ENCODE measurements around the gene EHD4. TPM values are rescaled to one million over a fixed set of nuclear protein-coding genes. Genes with fewer than 3 reads are reported as not detected.

EHD4 gene
- total and polyA plus RNA-seq, 12 donors, result 23.4 to 62.7 (median 43.2) TPM

- H3K4me1 ChIP-seq, result peaks cover 0 to 9% (median 0%) of the 10 kb centered on the region in 9 donors
- intact Hi-C loops (cut with DNase I), result loop anchor here in 2 of 10 donors (10.0 kb wide), 1 partner anchor 139 kb away; no protein-coding TSS in a partner anchor
- ATAC-seq, result no peak
- H3K36me3 ChIP-seq, result no peaks in the 10 kb centered on the region
- TF ChIP-seq CTCF (IDR thresholded peaks at IDR 0.05), result no peak
- no peaks in the 10 kb centered on the region for H3K9me3 ChIP-seq
- H3K27me3 ChIP-seq, result peaks cover 0 to 2% (median 0%) of the 10 kb centered on the region in 7 donors
- 96 to 98% methylated on average over 7 of the region's 7 CpGs for WGBS, 2 donors
- no peak for DNase-seq
- no peak overlapping the region for H3K27ac ChIP-seq
- no peak overlapping the region for H3K4me3 ChIP-seq
Observed at GRCh38 chr15:41995476-41995855, 23.1 kb upstream of the EHD4 start.

GRCh38 chr15:41994772-41995475 is 22.6 kb upstream of the EHD4 start:
- Histone ChIP-seq H3K4me3 (no peak overlapping the region), H3K27me3 (peaks cover 0 to 5% (median 0%) of the 10 kb centered on the region in 7 donors), H3K9me3 (no peaks in the 10 kb centered on the region), H3K36me3 (no peaks in the 10 kb centered on the region), H3K4me1 (peaks cover 0 to 9% (median 0%) of the 10 kb centered on the region in 9 donors), H3K27ac (no peak overlapping the region)
- no peak for TF ChIP-seq CTCF (IDR thresholded peaks at IDR 0.05)
- no peak for ATAC-seq
- WGBS, 2 donors, result 85% methylated on average over 10 of the region's 10 CpGs
- DNase-seq, result no peak
- intact Hi-C loops (cut with DNase I), result loop anchor here in 5 of 10 donors (5.0 to 10.0 kb wide), 4 partner anchors 137 to 147 kb away; no protein-coding TSS in a partner anchor

GRCh38 chr15:41994171-41994650 is 21.9 kb upstream of the EHD4 start:
- Histone ChIP-seq H3K4me3 (no peak overlapping the region), H3K4me1 (peaks cover 0 to 9% (median 0%) of the 10 kb centered on the region in 9 donors), H3K27ac (no peak overlapping the region), H3K9me3 (no peaks in the 10 kb centered on the region), H3K27me3 (peaks cover 0 to 5% (median 0%) of the 10 kb centered on the region in 7 donors), H3K36me3 (no peaks in the 10 kb centered on the region)
- no peak for DNase-seq
- WGBS, 2 donors, result 80 to 82% methylated on average over 5 of the region's 5 CpGs
- intact Hi-C loops (cut with DNase I), result loop anchor here in 5 of 10 donors (5.0 to 10.0 kb wide), 4 partner anchors 138 to 148 kb away; no protein-coding TSS in a partner anchor
- ATAC-seq, result no peak
- TF ChIP-seq CTCF (IDR thresholded peaks at IDR 0.05), result no peak

- Histone ChIP-seq H3K9me3 (no peaks in the 10 kb centered on the region), H3K4me3 (no peak overlapping the region), H3K36me3 (no peaks in the 10 kb centered on the region), H3K4me1 (peaks cover 0 to 9% (median 0%) of the 10 kb centered on the region in 9 donors), H3K27ac (no peak overlapping the region), H3K27me3 (peaks cover 0 to 4% (median 0%) of the 10 kb centered on the region in 7 donors)
- intact Hi-C loops (cut with DNase I), result loop anchor here in 5 of 10 donors (5.0 to 10.0 kb wide), 4 partner anchors 139 to 149 kb away; no protein-coding TSS in a partner anchor
- DNase-seq (peak in 1 of 2 donors; percentile 36), ATAC-seq (no peak)
- 65 to 72% methylated on average over 11 of the region's 11 CpGs for WGBS, 2 donors
- TF ChIP-seq CTCF (IDR thresholded peaks at IDR 0.05), result no peak
Observed at GRCh38 chr15:41993472-41994170, 21.3 kb upstream of the EHD4 start.
